A673 (cell line): ENCODE results near the gene PHF20.
"Not testable (repeated sequence)": the region's sequence is repeated elsewhere in the genome, so short reads cannot be mapped to it uniquely, and the experiment has no call there.

ENCODE experiments used
- CTCF ChIP-seq: fragments of 300-800, 200-600 bp; sonication (generic); conservative IDR thresholded peaks from 2 replicates; pipeline ENCODE4 v1.5.1; 2017; ENCODE audit warnings: low read depth, mild to moderate bottlenecking, antibody characterized with exemption, low read length, moderate library complexity, mixed read lengths
- EZH2 ChIP-seq: fragments of 200-600 bp; sonication (generic); IDR thresholded peaks from 2 replicates; pipeline ENCODE4 v1.6.1; 2017; ENCODE audit warnings: borderline replicate concordance, low read depth, mild to moderate bottlenecking, mixed read lengths, antibody characterized with exemption, low read length; ENCODE audit not compliant: poor library complexity, severe bottlenecking

- not testable (repeated sequence) for TF ChIP-seq CTCF, EZH2
These were observed 83.8 kb downstream of the PHF20 start for GRCh38 chr20:35855641-35856040.
